Ovary (tissue), 3 donors: Measurements from ENCODE around the gene SLIT3.

ENCODE experiments used
- POLR2A ChIP-seq: fragments of 450-650 bp; IDR thresholded peaks from one replicate; pipeline ENCODE4 v1.6.1; 2017; ENCODE audit warnings: antibody characterized with exemption, mild to moderate bottlenecking, moderate library complexity
- TF ChIP-seq, protein P1 (sequence below), 3 donors: fragments of 450-650 bp in 2 of 3; fragments of 200-600 bp in 1 of 3; IDR thresholded peaks; one replicate each; pipeline versions ENCODE4 v1.5.1 to v1.8.0; 2016 to 2022; ENCODE audit warnings: antibody characterized with exemption in 3 of 3, mild to moderate bottlenecking in 1 of 3
- donor health status: DM: no; HTN: no; CAD: no.

DNA sequence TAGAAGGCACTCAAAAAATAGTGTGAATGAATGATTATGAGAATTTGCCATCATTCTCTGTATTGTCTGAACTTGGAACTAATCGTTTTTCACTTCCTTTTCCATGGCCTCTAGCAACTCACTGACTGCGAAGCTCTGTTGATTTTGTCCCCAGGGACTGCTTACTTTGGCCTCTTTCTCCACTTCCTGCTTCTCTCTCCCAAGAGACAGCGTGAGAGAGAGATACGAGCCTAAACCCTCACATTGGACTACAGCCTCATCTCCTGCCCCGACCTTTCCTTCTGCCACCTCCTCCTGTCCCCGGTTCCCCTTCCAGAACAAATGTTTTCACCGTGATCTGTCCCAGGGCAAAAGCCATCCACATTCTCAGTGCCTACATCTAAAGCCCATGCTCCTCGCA is 421.0 kb downstream of the SLIT3 start:
- TF ChIP-seq, protein P1, sequence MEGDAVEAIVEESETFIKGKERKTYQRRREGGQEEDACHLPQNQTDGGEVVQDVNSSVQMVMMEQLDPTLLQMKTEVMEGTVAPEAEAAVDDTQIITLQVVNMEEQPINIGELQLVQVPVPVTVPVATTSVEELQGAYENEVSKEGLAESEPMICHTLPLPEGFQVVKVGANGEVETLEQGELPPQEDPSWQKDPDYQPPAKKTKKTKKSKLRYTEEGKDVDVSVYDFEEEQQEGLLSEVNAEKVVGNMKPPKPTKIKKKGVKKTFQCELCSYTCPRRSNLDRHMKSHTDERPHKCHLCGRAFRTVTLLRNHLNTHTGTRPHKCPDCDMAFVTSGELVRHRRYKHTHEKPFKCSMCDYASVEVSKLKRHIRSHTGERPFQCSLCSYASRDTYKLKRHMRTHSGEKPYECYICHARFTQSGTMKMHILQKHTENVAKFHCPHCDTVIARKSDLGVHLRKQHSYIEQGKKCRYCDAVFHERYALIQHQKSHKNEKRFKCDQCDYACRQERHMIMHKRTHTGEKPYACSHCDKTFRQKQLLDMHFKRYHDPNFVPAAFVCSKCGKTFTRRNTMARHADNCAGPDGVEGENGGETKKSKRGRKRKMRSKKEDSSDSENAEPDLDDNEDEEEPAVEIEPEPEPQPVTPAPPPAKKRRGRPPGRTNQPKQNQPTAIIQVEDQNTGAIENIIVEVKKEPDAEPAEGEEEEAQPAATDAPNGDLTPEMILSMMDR (IDR thresholded peaks at IDR 0.05) = no peak
- no peak for TF ChIP-seq POLR2A
